HT-29 (cell line): ENCODE data around the gene POLR2I. TPM values are rescaled to one million over a fixed set of nuclear protein-coding genes. Genes with fewer than 3 reads are reported as not detected.
"Not testable (repeated sequence)": the region's sequence is repeated elsewhere in the genome, so short reads cannot be mapped to it uniquely, and the experiment has no call there.

Experiments
- DNase-seq: peaks from one replicate; pipeline ENCODE4 v3.0.0-alpha.2; 2015; ENCODE audit warnings: low spot score
- total RNA-seq: library from RNA; depleted of rRNA; stranded (reverse); fragments of >200 nt; shearing (Covaris generic); gene quantifications from 2 replicates; pipeline ENCODE4 v1.2.3, GENCODE V29; 2014

The POLR2I gene
- total RNA-seq, 1 experiment from 2014 or later = 397 TPM

- DNase-seq = peak; percentile 28
Observed at GRCh38 chr19:36101550-36102327, 12.9 kb downstream of the POLR2I start.

- DNase-seq = no peak
Observed at GRCh38 chr19:36100476-36100875, 14.2 kb downstream of the POLR2I start.

- DNase-seq = no peak
Observed at GRCh38 chr19:36099166-36099785, 15.4 kb downstream of the POLR2I start.

- no peak for DNase-seq
Observed at GRCh38 chr19:36097036-36097435, 17.6 kb downstream of the POLR2I start.

GRCh38 chr19:36093687-36094086 is 21.0 kb downstream of the POLR2I start:
- DNase-seq = no peak

GRCh38 chr19:36093146-36093662 is 21.5 kb downstream of the POLR2I start:
- DNase-seq = no peak

- no peak for DNase-seq
Observed at GRCh38 chr19:36092566-36092965, 22.1 kb downstream of the POLR2I start.

GRCh38 chr19:36090910-36091695 is 23.6 kb downstream of the POLR2I start:
- no peak for DNase-seq

- no peak for DNase-seq
Observed at GRCh38 chr19:36089847-36090246, 24.8 kb downstream of the POLR2I start.

GRCh38 chr19:36086326-36086725 is 28.3 kb downstream of the POLR2I start:
- no peak for DNase-seq

GRCh38 chr19:36084231-36085009 is 30.3 kb downstream of the POLR2I start:
- DNase-seq = no peak

- DNase-seq = no peak
Observed at GRCh38 chr19:36082916-36083315, 31.8 kb downstream of the POLR2I start.

- DNase-seq = no peak
Observed at GRCh38 chr19:36081894-36082293, 32.8 kb downstream of the POLR2I start.

- DNase-seq = no peak
Observed at GRCh38 chr19:36081385-36081784, 33.3 kb downstream of the POLR2I start.

- no peak for DNase-seq
Observed at GRCh38 chr19:36079389-36079945, 35.2 kb downstream of the POLR2I start.

GRCh38 chr19:36073121-36073876 is 41.4 kb downstream of the POLR2I start:
- DNase-seq = no peak

- no peak for DNase-seq
Observed at GRCh38 chr19:36072081-36072480, 42.6 kb downstream of the POLR2I start.

- DNase-seq = not testable (repeated sequence)
Observed at GRCh38 chr19:36068810-36069499, 45.7 kb downstream of the POLR2I start.

GRCh38 chr19:36067681-36068080 is 47.0 kb downstream of the POLR2I start:
- no peak for DNase-seq

GRCh38 chr19:36064826-36065225 is 49.8 kb downstream of the POLR2I start:
- DNase-seq = no peak
